Ovary (tissue), 9 donors: Measurements from ENCODE around the gene OR13H1. TPM values are rescaled to one million over a fixed set of nuclear protein-coding genes. Genes with fewer than 3 reads are reported as not detected.
"Not testable (repeated sequence)": the region's sequence is repeated elsewhere in the genome, so short reads cannot be mapped to it uniquely, and the experiment has no call there.

Experiments used
- DNase-seq, 5 donors: peaks; one replicate each; pipeline ENCODE4 v3.0.0-alpha.2; 2019 to 2020
- H3K27ac ChIP-seq, 2 donors: fragments of 200-600 bp; one replicate each; pipeline versions ENCODE4 v1.5.1 to v1.8.0; 2019 to 2022
- H3K27me3 ChIP-seq: fragments of 200-600 bp; one replicate; pipeline ENCODE4 v1.8.0; 2022
- H3K36me3 ChIP-seq: fragments of 200-600 bp; sonication (generic); one replicate; pipeline ENCODE4 v1.5.1; 2019
- H3K4me1 ChIP-seq: one replicate; pipeline ENCODE4 v1.8.1; 2013; ENCODE audit warnings: mild to moderate bottlenecking, moderate library complexity; ENCODE audit not compliant: insufficient read depth
- H3K4me3 ChIP-seq: fragments of 200-600 bp; sonication (generic); one replicate; pipeline ENCODE4 v1.5.1; 2017
- H3K9me3 ChIP-seq, 2 donors: fragments of 200-600 bp in 1 of 2; sonication (generic) in 1 of 2; one replicate each; pipeline versions ENCODE4 v1.5.1 to v1.8.1; 2013 to 2019; ENCODE audit warnings: mild to moderate bottlenecking in 1 of 2, moderate library complexity in 1 of 2
- EP300 ChIP-seq: sonication (generic); formaldehyde crosslinking; IDR thresholded peaks from one replicate; pipeline ENCODE4 v1.6.1; 2017; ENCODE audit warnings: antibody characterized with exemption
- POLR2A ChIP-seq: fragments of 450-650 bp; IDR thresholded peaks from one replicate; pipeline ENCODE4 v1.6.1; 2017; ENCODE audit warnings: antibody characterized with exemption, mild to moderate bottlenecking, moderate library complexity
- WGBS, 3 donors: extraction: QIAGEN DNeasy Blood & Tissue Kit in 1 of 3; methylation state at CpG; one replicate each; pipeline versions ENCODE4 v1.1.5 to v1.1.7; 2013 to 2017; 5-methylcytosine and 5-hydroxymethylcytosine counted together
- intact Hi-C, 4 donors: fragments of 100-400 bp; cut with DNase I; formaldehyde crosslinking; loops; one replicate each; pipeline versions ENCODE4 v1.11.0 to v1.15.1; 2022 to 2023
- polyA plus RNA-seq, 2 donors: library from polyadenylated mRNA; stranded (reverse); fragments of 200-250 nt in 1 of 2; fragments of 350-450 nt in 1 of 2; fragmentation: Illumina TruSeq in 1 of 2; extraction: RNeasy Lipid Tissue Mini Kit (QIAGEN cat#74804) in 1 of 2; gene quantifications; one replicate each; pipeline ENCODE4 v1.2.3, GENCODE V29; 2013 to 2014
- total RNA-seq, 7 donors: library from RNA; depleted of rRNA in 2 of 7; stranded (reverse); fragments of >200 nt in 2 of 7; fragmentation: NEBNext Ultra II Directional in 3 of 7; extraction: Animal tissue kit (Norgen Biotek cat#: 25700) in 3 of 7; gene quantifications; one replicate each; pipeline versions ENCODE4 v1.1.0 to v1.2.4, GENCODE V29; 2016 to 2023
- TF ChIP-seq, protein P1 (sequence below), 3 donors: fragments of 450-650 bp in 2 of 3; fragments of 200-600 bp in 1 of 3; IDR thresholded peaks; one replicate each; pipeline versions ENCODE4 v1.5.1 to v1.8.0; 2016 to 2022; ENCODE audit warnings: antibody characterized with exemption in 3 of 3, mild to moderate bottlenecking in 1 of 3
- donor health status: DM: no; HTN: no; CAD: no; lungs with moderate emphysema.
- donor health status: DM: no; HTN: no; CAD: no.
- donor health status: Bipolar disorder and iron deficiency.
- donor health status: DM: yes; HTN: yes; CAD: no.
- donor health status: DM: no; HTN: no; CAD: no.
- donor health status: DM: yes; HTN: yes; CAD: no.

The OR13H1 gene
- total and polyA plus RNA-seq, 9 donors, result not detected

DNA sequence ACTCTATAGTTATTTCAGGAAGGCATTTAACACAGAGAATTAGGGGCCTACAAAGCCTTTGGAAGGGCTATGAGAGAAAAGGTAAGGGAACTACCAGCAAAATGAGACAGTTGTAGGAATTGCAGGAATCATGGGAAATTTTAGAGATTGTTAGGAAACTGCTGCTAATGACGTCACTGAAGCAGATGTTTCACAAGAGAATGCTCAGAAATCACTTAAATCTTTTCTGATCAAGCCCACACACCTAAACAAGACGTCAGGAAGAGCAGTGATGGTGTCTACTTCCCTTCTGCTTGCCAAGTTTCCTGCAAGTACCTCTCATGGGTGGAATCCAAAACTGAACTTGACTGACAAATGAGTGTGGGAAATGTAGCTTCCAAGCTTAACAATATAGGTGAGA is 5.1 kb downstream of the OR13H1 start:
- no peaks in the 10 kb centered on the region for H3K9me3 ChIP-seq
- intact Hi-C loops, result no loop called here
- TF ChIP-seq POLR2A (no peak), EP300 (no peak)
- TF ChIP-seq, protein P1, sequence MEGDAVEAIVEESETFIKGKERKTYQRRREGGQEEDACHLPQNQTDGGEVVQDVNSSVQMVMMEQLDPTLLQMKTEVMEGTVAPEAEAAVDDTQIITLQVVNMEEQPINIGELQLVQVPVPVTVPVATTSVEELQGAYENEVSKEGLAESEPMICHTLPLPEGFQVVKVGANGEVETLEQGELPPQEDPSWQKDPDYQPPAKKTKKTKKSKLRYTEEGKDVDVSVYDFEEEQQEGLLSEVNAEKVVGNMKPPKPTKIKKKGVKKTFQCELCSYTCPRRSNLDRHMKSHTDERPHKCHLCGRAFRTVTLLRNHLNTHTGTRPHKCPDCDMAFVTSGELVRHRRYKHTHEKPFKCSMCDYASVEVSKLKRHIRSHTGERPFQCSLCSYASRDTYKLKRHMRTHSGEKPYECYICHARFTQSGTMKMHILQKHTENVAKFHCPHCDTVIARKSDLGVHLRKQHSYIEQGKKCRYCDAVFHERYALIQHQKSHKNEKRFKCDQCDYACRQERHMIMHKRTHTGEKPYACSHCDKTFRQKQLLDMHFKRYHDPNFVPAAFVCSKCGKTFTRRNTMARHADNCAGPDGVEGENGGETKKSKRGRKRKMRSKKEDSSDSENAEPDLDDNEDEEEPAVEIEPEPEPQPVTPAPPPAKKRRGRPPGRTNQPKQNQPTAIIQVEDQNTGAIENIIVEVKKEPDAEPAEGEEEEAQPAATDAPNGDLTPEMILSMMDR (IDR thresholded peaks at IDR 0.05), result no peak
- no peak overlapping the region for H3K4me3 ChIP-seq
- H3K27me3 ChIP-seq, result no peaks in the 10 kb centered on the region
- no peak for DNase-seq
- 17 to 30% (median 30%) methylated on average over 2 of the region's 2 CpGs for WGBS, 3 donors
- no peak overlapping the region for H3K27ac ChIP-seq
- no peaks in the 10 kb centered on the region for H3K4me1 ChIP-seq
- no peaks in the 10 kb centered on the region for H3K36me3 ChIP-seq

DNA sequence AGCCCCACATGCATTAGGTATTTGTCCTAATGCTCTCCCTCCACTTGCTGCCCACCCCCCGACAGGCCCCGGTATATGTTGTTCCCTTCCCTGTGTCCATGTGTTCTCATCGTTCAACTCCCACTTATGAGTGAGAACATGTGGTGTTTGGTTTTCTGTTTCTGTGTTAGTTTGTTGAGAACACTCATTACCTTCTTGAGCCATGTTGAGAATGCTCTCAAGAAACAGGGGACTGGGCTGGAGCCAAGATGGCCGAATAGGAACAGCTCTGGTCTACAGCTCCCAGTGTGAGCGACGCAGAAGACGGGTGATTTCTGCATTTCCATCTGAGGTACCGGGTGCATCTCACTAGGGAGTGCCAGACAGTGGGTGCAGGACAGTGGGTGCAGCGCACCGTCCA is 8.6 kb downstream of the OR13H1 start:
- H3K9me3 ChIP-seq, H3K4me3 ChIP-seq, H3K27ac ChIP-seq, H3K36me3 ChIP-seq, DNase-seq, H3K27me3 ChIP-seq, intact Hi-C loops, H3K4me1 ChIP-seq: not testable (repeated sequence)
- 81 to 84% (median 81%) methylated on average over 10 of the region's 10 CpGs for WGBS, 3 donors

DNA sequence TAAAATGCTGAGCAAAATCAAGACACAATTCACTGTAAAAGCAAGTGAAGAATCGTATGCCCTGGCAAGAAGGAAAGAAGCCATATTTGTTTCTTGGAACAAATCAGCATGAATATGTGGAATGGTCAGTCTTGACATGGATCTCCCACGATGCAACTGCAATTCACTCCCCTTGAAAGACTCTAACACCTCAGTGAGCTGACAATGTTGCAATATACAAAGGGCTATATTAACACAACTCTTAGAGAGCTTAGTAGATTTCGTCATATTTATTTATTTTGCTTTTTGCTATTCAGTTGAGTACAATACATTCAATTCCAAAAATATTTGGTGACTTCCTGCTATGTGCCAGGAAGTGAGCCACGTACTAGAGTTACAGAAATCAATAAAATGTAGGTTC is 14.7 kb downstream of the OR13H1 start:
- 67 to 74% (median 68%) methylated on average over 4 of the region's 4 CpGs for WGBS, 3 donors
- intact Hi-C loops, result no loop called here

DNA sequence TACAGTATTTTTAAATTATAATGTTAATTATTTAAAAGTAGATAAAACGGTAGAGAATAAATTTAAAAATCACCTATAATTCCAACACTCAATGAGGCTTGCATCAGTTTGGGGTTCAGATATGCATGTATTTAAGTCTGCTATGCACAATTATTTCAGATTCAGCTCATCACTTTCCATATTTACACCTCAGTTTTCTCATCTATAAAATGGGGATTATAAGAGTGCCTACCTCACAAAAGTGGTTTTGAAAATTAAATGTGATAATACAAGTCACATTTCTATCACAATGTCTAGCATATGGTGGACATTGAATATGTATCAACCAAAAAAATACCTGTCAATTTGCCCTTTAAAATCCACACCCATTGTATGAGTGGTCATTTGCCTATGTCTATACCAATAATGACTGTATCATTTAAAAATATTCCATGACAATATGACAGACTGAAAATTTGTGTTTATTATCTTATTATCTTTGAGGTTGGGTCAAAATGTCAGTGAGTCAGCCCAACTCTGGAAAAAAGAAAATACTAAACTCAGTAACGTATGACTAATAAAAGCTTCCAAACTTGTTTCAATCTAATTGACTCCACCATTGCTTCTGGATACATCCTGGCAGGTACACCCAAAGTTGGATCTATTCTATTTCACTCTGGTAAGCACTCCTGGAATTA is 20.8 kb downstream of the OR13H1 start:
- WGBS, 3 donors, result 54 to 77% (median 74%) methylated on average over 2 of the region's 2 CpGs
- intact Hi-C loops, result no loop called here
- Histone ChIP-seq H3K36me3 (no peaks in the 10 kb centered on the region), H3K27me3 (no peaks in the 10 kb centered on the region), H3K27ac (no peak overlapping the region), H3K9me3 (no peaks in the 10 kb centered on the region), H3K4me1 (no peaks in the 10 kb centered on the region), H3K4me3 (no peak overlapping the region)
- TF ChIP-seq POLR2A, result no peak
- TF ChIP-seq, protein P1 (IDR thresholded peaks at IDR 0.05), result no peak
- TF ChIP-seq EP300, result no peak
- DNase-seq, result no peak

More for the DNA sequence above, 14.7 kb downstream of the OR13H1 start:
- no peaks in the 10 kb centered on the region for H3K36me3 ChIP-seq
- H3K27me3 ChIP-seq, result no peaks in the 10 kb centered on the region
- TF ChIP-seq, protein P1 (IDR thresholded peaks at IDR 0.05), result no peak
- no peak for TF ChIP-seq EP300
- no peak for TF ChIP-seq POLR2A
- H3K4me3 ChIP-seq, result no peak overlapping the region
- no peaks in the 10 kb centered on the region for H3K9me3 ChIP-seq
- DNase-seq, result no peak
- H3K27ac ChIP-seq, result no peak overlapping the region
- no peaks in the 10 kb centered on the region for H3K4me1 ChIP-seq

DNA sequence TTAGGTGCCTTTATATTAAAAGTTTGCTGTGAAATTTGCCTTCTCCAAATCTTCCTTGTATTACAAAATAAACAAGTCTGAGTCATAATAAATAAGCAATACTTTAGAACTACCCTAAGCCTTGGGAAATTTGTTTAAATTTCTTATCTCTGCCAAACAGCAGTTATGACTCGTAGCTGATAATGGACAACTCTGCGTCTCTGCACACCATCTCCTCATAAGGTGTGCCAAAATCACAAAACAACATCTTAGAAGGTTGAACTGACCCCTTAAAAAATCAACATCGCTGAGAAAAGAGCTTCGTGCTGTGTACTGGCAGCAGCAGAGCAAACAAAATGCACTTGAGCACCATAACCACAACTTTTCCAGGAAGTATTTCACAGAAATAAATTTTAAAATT is 22.0 kb downstream of the OR13H1 start:
- no peaks in the 10 kb centered on the region for H3K9me3 ChIP-seq
- TF ChIP-seq, protein P1 (IDR thresholded peaks at IDR 0.05), result no peak
- TF ChIP-seq POLR2A, result no peak
- no peak for TF ChIP-seq EP300
- no peaks in the 10 kb centered on the region for H3K4me1 ChIP-seq
- H3K27ac ChIP-seq, result no peak overlapping the region
- 28 to 40% (median 38%) methylated on average over 4 of the region's 4 CpGs for WGBS, 3 donors
- no peak for DNase-seq
- intact Hi-C loops, result no loop called here
- H3K27me3 ChIP-seq, result no peaks in the 10 kb centered on the region
- no peak overlapping the region for H3K4me3 ChIP-seq
- H3K36me3 ChIP-seq, result no peaks in the 10 kb centered on the region
